ENCODE data around the gene IPO5. TPM values are rescaled to one million over a fixed set of nuclear protein-coding genes. Genes with fewer than 3 reads are reported as not detected.

The IPO5 gene
- total RNA-seq, 1 experiment from 2014 or later, result 247 TPM

- peaks cover 4% of the 10 kb centered on the region for H3K36me3 ChIP-seq (ENCODE audit: control insufficient read depth, insufficient read depth, low read length)
- Mint-ChIP-seq H3K9me3 (ENCODE audit: unreplicated experiment) (no peaks in the 10 kb centered on the region), H3K4me3 (ENCODE audit: unreplicated experiment) (no peak overlapping the region), H3K27me3 (ENCODE audit: insufficient read depth, unreplicated experiment) (no peaks in the 10 kb centered on the region), H3K27ac (ENCODE audit: unreplicated experiment) (no peak overlapping the region), H3K36me3 (ENCODE audit: insufficient read depth, unreplicated experiment) (peaks cover 72% of the 10 kb centered on the region), H3K4me1 (ENCODE audit: low read depth, unreplicated experiment) (no peaks in the 10 kb centered on the region)
- ChIA-PET CTCF (no interaction called here), POLR2A (no interaction called here)
- H3K4me1 ChIP-seq, result no peaks in the 10 kb centered on the region
- no peak for TF ChIP-seq CTCF (IDR thresholded peaks at IDR 0.05; ENCODE audit: insufficient read depth in 1 of 2, low read depth in 1 of 2, low read length in 1 of 2, severe bottlenecking in 1 of 2, unreplicated experiment in 1 of 2)
- DNase-seq, result no peak
- H3K4me3 ChIP-seq (ENCODE audit: low read depth, low read length), result no peak overlapping the region
- BruUV-seq (replicated peaks), result TSS peak; percentile 46
- H3K27me3 ChIP-seq (replicated peaks; ENCODE audit: control insufficient read depth, insufficient read depth, low read length), result no peaks in the 10 kb centered on the region
- intact Hi-C loops (cut with micrococcal nuclease; ENCODE audit: unreplicated experiment), result loop anchor here (10.0 kb wide), 1 partner anchor 393 kb away; no protein-coding TSS in a partner anchor
- no peaks in the 10 kb centered on the region for H3K9me3 ChIP-seq
These were observed 68.7 kb downstream of the IPO5 start for GRCh38 chr13:98022210-98022609.

- CTCF ChIA-PET, result no interaction called here
- BruUV-seq (replicated peaks), result no TSS peak
These were observed 72.1 kb downstream of the IPO5 start for GRCh38 chr13:98025480-98026025.

GRCh38 chr13:98026457-98026857 is 73.0 kb downstream of the IPO5 start:
- H3K9me3 ChIP-seq, result no peaks in the 10 kb centered on the region
- Mint-ChIP-seq H3K4me1 (ENCODE audit: low read depth, unreplicated experiment) (no peaks in the 10 kb centered on the region), H3K36me3 (ENCODE audit: insufficient read depth, unreplicated experiment) (peaks cover 37% of the 10 kb centered on the region), H3K27me3 (ENCODE audit: insufficient read depth, unreplicated experiment) (no peaks in the 10 kb centered on the region), H3K27ac (ENCODE audit: unreplicated experiment) (no peak overlapping the region), H3K9me3 (ENCODE audit: unreplicated experiment) (no peaks in the 10 kb centered on the region), H3K4me3 (ENCODE audit: unreplicated experiment) (no peak overlapping the region)
- POLR2A ChIA-PET, result no interaction called here
- H3K36me3 ChIP-seq (ENCODE audit: control insufficient read depth, insufficient read depth, low read length), result no peaks in the 10 kb centered on the region
- H3K4me1 ChIP-seq, result no peaks in the 10 kb centered on the region
- CTCF ChIA-PET, result no interaction called here
- no TSS peak for BruUV-seq (replicated peaks)
- intact Hi-C loops (cut with micrococcal nuclease; ENCODE audit: unreplicated experiment), result loop anchor here (10.0 kb wide), 1 partner anchor 388 kb away; no protein-coding TSS in a partner anchor
- no peaks in the 10 kb centered on the region for H3K27me3 ChIP-seq (replicated peaks; ENCODE audit: control insufficient read depth, insufficient read depth, low read length)
- DNase-seq, result peak in 1 of 2 experiments; percentile 18
- H3K4me3 ChIP-seq (ENCODE audit: low read depth, low read length), result no peak overlapping the region
- TF ChIP-seq CTCF (IDR thresholded peaks at IDR 0.05; ENCODE audit: insufficient read depth in 1 of 2, low read depth in 1 of 2, low read length in 1 of 2, severe bottlenecking in 1 of 2, unreplicated experiment in 1 of 2), result no peak

More at GRCh38 chr13:98025480-98026025, 72.1 kb downstream of the IPO5 start:
- H3K4me3 ChIP-seq (ENCODE audit: low read depth, low read length), result no peak overlapping the region
- H3K27me3 ChIP-seq (replicated peaks; ENCODE audit: control insufficient read depth, insufficient read depth, low read length), result no peaks in the 10 kb centered on the region
- no peaks in the 10 kb centered on the region for H3K36me3 ChIP-seq (ENCODE audit: control insufficient read depth, insufficient read depth, low read length)
- no peaks in the 10 kb centered on the region for H3K9me3 ChIP-seq
- POLR2A ChIA-PET, result interaction anchor here (0.7 kb wide), 1 partner anchor 492 kb away, joined by 15 read pairs; no protein-coding TSS in a partner anchor
- H3K4me1 ChIP-seq, result no peaks in the 10 kb centered on the region
- no peak for TF ChIP-seq CTCF (IDR thresholded peaks at IDR 0.05; ENCODE audit: insufficient read depth in 1 of 2, low read depth in 1 of 2, low read length in 1 of 2, severe bottlenecking in 1 of 2, unreplicated experiment in 1 of 2)
- DNase-seq, result no peak
- Mint-ChIP-seq H3K9me3 (ENCODE audit: unreplicated experiment) (no peaks in the 10 kb centered on the region), H3K36me3 (ENCODE audit: insufficient read depth, unreplicated experiment) (peaks cover 40% of the 10 kb centered on the region), H3K4me3 (ENCODE audit: unreplicated experiment) (no peak overlapping the region), H3K4me1 (ENCODE audit: low read depth, unreplicated experiment) (no peaks in the 10 kb centered on the region), H3K27me3 (ENCODE audit: insufficient read depth, unreplicated experiment) (no peaks in the 10 kb centered on the region), H3K27ac (ENCODE audit: unreplicated experiment) (no peak overlapping the region)
- intact Hi-C loops (cut with micrococcal nuclease; ENCODE audit: unreplicated experiment), result loop anchor here (10.0 kb wide), 1 partner anchor 389 kb away; no protein-coding TSS in a partner anchor

All from Caco-2 (cell line).